ENCODE measurements around the gene TGFBR3. TPM values are rescaled to one million over a fixed set of nuclear protein-coding genes. Genes with fewer than 3 reads are reported as not detected.

The TGFBR3 gene
- total and polyA plus RNA-seq, 9 of the 15 experiments (the other 6 are each of a cell fraction or from before 2014, with no cell fraction given): 3.6 to 32.4 (median 15.6) TPM

DNA sequence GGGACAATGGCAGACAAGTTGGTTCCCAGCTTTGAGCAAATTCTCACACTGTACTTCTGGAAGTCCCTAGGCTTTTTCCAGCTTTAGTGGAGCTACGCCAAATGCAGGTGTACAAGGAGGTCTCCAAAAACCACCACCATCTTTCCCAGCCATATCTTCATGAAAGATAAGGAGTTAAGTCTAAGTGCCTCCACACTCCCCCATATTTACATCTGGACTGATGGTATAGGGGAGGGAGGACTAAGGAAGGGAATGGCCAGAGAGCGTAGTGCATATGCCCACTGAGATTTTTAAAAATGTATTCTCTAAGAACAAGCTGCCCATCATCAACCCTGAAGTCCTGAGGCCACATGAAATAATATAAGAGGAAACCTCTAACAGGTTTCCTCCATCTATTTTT is 161.3 kb downstream of the TGFBR3 start (continued):
- TF ChIP-seq, protein P1, sequence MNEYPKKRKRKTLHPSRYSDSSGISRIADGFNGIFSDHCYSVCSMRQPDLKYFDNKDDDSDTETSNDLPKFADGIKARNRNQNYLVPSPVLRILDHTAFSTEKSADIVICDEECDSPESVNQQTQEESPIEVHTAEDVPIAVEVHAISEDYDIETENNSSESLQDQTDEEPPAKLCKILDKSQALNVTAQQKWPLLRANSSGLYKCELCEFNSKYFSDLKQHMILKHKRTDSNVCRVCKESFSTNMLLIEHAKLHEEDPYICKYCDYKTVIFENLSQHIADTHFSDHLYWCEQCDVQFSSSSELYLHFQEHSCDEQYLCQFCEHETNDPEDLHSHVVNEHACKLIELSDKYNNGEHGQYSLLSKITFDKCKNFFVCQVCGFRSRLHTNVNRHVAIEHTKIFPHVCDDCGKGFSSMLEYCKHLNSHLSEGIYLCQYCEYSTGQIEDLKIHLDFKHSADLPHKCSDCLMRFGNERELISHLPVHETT (CRISPR knock-in tag; conservative IDR thresholded peaks at IDR 0.05 in 1 of 2, IDR thresholded peaks at IDR 0.05 in 1 of 2): no peak
- TF ChIP-seq EWSR1 (IDR thresholded peaks at IDR 0.05; ENCODE audit: borderline replicate concordance, low read depth, partially characterized antibody): no peak
- TF ChIP-seq ETS2 (tag; IDR thresholded peaks at IDR 0.05; ENCODE audit: borderline replicate concordance, poor library complexity, severe bottlenecking): no peak
- 0 out of 2 replicates have a peak, but pooled peaks have one; percentile 35 for TF ChIP-seq TAL1 (IDR thresholded peaks at IDR 0.05)
- TF ChIP-seq HNRNPH1 (optimal IDR thresholded peaks at IDR 0.05; ENCODE audit: low read depth, low read length): no peak
- no peak for TF ChIP-seq ZNF707 (CRISPR knock-in tag; conservative IDR thresholded peaks at IDR 0.05)
- no peak for TF ChIP-seq CBX8 (IDR thresholded peaks at IDR 0.05; ENCODE audit: borderline replicate concordance, extremely low read depth, low read depth, low read length, poor library complexity, severe bottlenecking)
- 0 out of 2 replicates have a peak, but pooled peaks have one; percentile 31 for TF ChIP-seq SMARCA4 (IDR thresholded peaks at IDR 0.05)
- TF ChIP-seq ILF3 (IDR thresholded peaks at IDR 0.05; ENCODE audit: borderline replicate concordance): no peak
- TF ChIP-seq, protein P2, sequence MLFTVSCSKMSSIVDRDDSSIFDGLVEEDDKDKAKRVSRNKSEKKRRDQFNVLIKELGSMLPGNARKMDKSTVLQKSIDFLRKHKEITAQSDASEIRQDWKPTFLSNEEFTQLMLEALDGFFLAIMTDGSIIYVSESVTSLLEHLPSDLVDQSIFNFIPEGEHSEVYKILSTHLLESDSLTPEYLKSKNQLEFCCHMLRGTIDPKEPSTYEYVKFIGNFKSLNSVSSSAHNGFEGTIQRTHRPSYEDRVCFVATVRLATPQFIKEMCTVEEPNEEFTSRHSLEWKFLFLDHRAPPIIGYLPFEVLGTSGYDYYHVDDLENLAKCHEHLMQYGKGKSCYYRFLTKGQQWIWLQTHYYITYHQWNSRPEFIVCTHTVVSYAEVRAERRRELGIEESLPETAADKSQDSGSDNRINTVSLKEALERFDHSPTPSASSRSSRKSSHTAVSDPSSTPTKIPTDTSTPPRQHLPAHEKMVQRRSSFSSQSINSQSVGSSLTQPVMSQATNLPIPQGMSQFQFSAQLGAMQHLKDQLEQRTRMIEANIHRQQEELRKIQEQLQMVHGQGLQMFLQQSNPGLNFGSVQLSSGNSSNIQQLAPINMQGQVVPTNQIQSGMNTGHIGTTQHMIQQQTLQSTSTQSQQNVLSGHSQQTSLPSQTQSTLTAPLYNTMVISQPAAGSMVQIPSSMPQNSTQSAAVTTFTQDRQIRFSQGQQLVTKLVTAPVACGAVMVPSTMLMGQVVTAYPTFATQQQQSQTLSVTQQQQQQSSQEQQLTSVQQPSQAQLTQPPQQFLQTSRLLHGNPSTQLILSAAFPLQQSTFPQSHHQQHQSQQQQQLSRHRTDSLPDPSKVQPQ (CRISPR knock-in tag; IDR thresholded peaks at IDR 0.05; ENCODE audit: borderline replicate concordance): no peak
- TF ChIP-seq FOXK2 (conservative IDR thresholded peaks at IDR 0.05 in 1 of 2, IDR thresholded peaks at IDR 0.05 in 1 of 2; ENCODE audit: low read depth in 2 of 2): peak; percentile 61 to 78; a peak in 3 of 4 replicates
- no peak for TF ChIP-seq ZNF263 (CRISPR knock-in tag; IDR thresholded peaks at IDR 0.05; ENCODE audit: borderline replicate concordance)
- no peak for TF ChIP-seq RNF2 (IDR thresholded peaks at IDR 0.05)
- TF ChIP-seq CTBP1 (IDR thresholded peaks at IDR 0.05; ENCODE audit: borderline replicate concordance): 0 out of 2 replicates have a peak, but pooled peaks have one; percentile 46
- TF ChIP-seq ESRRB (CRISPR knock-in tag; IDR thresholded peaks at IDR 0.05; ENCODE audit: borderline replicate concordance): no peak
- TF ChIP-seq BMI1 (IDR thresholded peaks at IDR 0.05; ENCODE audit: low read length): no peak
- TF ChIP-seq, protein P3, sequence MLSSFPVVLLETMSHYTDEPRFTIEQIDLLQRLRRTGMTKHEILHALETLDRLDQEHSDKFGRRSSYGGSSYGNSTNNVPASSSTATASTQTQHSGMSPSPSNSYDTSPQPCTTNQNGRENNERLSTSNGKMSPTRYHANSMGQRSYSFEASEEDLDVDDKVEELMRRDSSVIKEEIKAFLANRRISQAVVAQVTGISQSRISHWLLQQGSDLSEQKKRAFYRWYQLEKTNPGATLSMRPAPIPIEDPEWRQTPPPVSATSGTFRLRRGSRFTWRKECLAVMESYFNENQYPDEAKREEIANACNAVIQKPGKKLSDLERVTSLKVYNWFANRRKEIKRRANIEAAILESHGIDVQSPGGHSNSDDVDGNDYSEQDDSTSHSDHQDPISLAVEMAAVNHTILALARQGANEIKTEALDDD (IDR thresholded peaks at IDR 0.05): no peak
- TF ChIP-seq, protein P4, sequence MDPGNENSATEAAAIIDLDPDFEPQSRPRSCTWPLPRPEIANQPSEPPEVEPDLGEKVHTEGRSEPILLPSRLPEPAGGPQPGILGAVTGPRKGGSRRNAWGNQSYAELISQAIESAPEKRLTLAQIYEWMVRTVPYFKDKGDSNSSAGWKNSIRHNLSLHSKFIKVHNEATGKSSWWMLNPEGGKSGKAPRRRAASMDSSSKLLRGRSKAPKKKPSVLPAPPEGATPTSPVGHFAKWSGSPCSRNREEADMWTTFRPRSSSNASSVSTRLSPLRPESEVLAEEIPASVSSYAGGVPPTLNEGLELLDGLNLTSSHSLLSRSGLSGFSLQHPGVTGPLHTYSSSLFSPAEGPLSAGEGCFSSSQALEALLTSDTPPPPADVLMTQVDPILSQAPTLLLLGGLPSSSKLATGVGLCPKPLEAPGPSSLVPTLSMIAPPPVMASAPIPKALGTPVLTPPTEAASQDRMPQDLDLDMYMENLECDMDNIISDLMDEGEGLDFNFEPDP (CRISPR knock-in tag; IDR thresholded peaks at IDR 0.05): no peak
- TF ChIP-seq SIN3A (IDR thresholded peaks at IDR 0.05; ENCODE audit: borderline replicate concordance in 2 of 2, control insufficient read depth in 1 of 2, low read depth in 2 of 2, low read length in 2 of 2): no peak
- peak; percentile 19; the same call in 1 of the 2 replicates for TF ChIP-seq EP300 (IDR thresholded peaks at IDR 0.05; ENCODE audit: low read length)
- TF ChIP-seq BRD4 (IDR thresholded peaks at IDR 0.05): no peak
- TF ChIP-seq NCOR1 (IDR thresholded peaks at IDR 0.05): 0 out of 2 replicates have a peak, but pooled peaks have one; percentile 22
